HG02678 (cell line): ENCODE data around the gene APLNR.

Source experiments
- ATAC-seq: cut with Tn5 transposase; IDR thresholded peaks from one replicate; pipeline ENCODE4 v1.9.1; 2021; ENCODE audit warnings: mild to moderate bottlenecking, moderate library complexity; ENCODE audit not compliant: unreplicated experiment

The APLNR gene

DNA sequence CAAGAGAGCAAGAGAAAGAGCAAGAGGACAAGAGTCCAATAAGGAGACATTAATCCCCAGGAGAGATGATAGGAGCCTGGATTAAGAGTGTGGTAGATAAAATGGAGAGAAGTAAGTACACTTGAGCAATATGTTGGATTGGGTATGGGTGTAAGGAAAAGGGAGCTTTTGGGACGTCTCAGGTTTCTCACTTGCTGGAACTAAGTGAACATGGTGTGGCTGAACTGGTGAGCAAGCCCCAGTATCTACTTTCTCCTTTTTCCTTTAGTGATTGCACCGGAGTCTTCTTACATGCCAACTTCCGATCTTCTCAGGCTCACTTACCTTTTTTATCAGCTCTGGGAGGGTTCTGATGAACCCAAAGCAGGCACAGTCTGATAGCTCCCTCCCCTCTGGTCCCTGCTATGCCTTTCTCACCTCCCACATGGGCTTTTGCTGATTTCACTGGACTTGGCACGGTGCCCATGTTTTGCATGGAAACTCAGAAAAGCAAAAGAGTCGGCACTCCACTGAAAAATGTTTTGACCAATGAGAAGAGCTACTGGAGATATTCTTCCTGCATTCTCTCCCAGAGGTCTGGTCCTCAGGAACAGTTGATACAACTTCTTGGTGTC is 14.5 kb upstream of the APLNR start:
- no peak for ATAC-seq

DNA sequence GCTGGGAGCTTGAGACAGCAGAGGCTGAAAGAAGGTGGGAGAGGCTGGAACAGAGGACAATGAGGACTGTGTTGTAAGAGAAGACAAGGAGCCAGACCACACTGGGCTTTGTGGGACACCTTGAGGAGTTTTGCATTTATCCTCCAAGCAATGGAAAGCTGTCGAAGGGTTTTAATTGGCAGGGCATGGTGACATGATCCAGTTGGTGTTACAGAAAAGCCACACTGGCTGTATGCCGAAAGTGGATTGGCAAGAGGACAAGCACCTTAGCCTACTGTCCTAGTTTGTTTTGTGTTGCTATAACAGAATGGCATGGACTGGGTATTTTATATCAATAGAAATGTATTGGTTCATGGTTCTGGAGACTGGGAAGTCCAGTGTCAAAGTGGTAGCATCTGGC is 14.0 kb upstream of the APLNR start:
- no peak for ATAC-seq

DNA sequence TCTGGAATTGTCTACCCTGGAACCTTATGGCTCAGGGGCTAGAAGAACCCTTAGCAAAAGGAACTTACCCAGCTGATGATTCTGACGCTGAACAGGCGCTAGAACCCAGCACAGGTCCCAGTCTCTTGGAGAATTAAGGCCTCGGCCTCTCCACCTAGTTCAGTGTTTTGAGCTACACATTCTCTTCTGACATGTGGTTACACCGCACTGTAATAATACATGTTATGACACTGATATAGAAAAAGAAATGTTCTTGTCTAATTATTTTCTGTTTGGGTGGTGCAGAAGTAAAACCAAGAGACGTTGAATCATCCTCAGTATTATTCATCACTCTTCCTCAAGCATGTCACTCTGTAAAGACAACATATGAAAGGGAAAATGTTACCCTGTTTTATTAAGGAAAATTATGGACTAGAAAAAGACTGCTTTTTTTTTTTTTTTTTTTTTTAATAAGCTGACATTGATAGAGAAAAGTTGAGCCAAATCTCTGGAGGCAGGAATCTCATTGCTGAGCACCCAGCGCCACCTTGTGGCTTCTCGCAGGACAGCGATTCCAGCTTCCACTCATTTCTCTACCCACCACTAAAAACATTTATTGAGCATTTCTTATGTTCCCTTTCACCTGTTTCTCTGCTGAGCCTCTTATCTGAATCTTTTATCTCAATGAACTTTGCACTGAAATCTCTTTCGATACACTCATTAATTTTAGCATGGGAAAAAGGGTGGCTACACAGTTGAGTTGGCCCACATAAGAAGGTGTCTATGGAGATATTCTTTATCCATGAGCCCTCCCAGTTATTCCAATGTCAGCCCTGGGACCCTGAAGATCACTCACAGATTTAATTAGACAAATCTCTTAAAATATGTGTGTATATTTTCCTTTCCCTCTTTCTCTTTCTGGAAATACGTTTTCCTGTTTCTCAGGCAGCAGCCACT is 12.6 kb upstream of the APLNR start:
- peak; percentile 48 for ATAC-seq

- peak; percentile 54 for ATAC-seq
Observed at GRCh38 chr11:57248780-57249383, 11.8 kb upstream of the APLNR start.

DNA sequence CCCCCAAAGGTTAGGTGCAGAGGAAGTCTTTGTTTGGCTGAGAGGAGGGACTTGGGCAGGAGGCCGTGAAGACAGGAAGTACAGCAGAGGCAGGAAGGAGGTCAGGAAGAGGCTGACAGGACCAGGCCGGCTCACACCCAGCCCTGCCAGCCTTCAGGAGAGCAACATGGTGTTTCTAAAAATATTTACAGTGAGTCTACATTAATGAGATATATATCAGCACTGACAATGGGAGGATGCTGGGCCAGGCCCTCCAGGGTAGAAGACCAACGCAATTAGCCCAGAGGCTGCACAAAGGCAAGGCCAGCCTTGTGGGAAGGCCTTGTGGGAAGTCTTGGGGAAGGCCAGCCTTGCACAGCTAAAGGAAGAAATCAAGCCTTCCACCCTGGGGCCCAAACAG is 7.9 kb upstream of the APLNR start:
- no peak for ATAC-seq

DNA sequence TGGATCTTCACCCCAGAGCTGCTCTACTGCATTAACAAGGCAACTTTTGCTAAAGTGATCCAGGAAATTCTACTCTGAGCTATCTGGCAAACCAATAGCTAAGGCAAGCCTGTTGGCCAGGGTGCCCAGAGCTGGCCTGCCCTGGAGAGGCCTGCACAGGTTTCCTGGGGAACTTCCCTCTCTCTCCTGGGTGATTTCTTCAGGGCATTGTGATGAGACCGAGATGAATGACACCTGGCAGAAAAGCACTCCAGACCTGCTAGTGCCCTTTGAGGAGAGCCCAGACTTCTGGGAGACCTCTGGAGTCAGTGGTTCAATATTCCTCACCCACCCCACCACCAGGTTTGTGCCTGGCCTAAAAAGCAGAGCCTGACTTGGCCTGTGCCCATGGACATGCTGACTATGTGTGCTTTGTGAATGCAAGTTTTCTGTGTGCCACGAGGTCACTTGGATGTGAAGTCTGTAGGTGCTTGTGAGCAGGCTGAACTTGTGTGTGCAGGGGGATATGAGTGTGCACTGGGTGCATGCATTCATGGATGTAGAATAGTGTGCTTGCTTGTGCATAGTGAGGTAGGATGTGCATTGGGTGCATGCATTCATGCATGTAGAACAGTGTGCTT is 4.4 kb upstream of the APLNR start:
- ATAC-seq, result no peak

GRCh38 chr11:57240757-57241156 is 3.7 kb upstream of the APLNR start:
- no peak for ATAC-seq

GRCh38 chr11:57240007-57240406 is 3.0 kb upstream of the APLNR start:
- ATAC-seq, result no peak

GRCh38 chr11:57239348-57239747 is 2.3 kb upstream of the APLNR start:
- ATAC-seq, result no peak

DNA sequence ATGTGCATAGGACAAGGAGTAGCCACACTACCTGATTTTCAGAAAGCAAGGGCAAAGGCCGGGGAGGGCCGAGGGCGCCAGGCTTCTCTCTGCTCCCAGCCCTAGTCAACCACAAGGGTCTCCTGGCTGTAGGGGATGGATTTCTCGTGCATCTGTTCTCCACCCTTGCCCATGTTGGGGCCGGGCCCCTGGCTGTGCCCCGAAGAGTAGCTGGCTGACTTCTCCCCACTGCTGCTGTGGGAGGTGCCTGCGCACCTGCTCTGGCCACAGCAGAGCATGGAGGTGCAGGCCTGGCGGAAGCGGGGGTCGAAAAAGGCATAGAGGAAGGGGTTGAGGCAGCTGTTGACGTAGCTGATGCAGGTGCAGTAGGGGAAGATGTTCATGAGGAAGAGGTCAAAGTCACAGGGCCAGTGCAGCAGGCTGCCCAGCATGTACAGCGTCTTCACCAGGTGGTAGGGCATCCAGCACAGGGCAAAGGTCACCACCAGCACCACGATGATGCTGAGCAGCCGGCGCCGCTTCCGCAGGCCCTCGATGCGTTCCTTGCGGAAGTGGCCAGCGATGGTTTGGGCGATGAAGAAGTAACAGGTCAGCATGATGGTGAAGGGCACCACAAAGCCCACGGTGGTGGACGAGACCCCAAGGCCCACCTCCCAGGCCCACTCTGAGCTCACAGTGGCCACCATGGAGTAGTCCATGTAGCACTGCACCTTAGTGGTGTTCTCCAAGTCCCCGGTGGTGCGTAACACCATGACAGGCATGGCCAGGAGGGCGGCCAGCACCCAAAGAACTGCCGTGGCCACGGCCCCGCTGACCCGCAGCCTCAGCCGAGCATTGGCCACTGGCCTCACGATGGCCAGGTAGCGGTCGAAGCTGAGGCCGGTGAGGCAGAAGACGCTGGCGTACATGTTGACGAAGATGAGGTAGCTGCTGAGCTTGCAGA is 1.0 kb downstream of the APLNR start:
- ATAC-seq, result no peak

- ATAC-seq, result no peak
Observed at GRCh38 chr11:57233702-57234101, 3.3 kb downstream of the APLNR start.

- ATAC-seq, result no peak
Observed at GRCh38 chr11:57231539-57232253, 5.4 kb downstream of the APLNR start.

DNA sequence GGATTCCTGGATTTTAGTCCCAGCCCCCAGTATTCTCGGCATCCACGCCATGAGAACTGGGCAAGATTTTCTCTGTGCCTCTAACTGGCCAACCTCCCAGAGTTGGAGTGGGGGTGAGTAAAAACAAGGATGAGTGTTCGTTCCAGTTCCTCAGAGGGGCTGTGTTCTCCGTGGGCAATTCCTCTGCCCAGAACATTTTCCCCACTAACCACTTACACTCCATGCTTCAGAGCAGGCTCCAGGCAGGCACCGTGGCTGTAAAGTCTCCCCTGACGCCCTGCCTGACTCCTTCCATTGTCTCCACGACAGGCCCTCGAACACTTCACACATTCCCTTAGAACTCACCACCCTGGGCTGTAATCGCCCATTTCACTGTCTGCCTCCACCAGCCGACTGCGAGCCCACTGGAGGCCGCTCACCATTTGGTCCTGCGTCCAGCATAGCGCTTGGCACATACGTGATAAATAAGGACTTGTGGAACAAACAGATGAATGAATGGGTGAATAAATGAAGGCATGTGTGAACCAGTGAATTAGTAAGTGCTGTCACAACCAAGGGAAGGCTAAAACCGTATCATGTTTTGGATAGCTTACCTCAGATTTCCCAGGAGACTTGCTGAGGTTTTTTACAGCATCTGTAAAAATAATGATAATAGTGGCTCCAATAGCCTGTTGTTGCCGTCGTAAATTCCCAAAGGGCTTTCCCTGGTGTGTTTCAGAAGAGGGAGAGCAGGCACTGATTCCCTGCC is 6.1 kb downstream of the APLNR start:
- no peak for ATAC-seq

- no peak for ATAC-seq
Observed at GRCh38 chr11:57230316-57230715, 6.7 kb downstream of the APLNR start.

- ATAC-seq, result no peak
Observed at GRCh38 chr11:57228600-57228999, 8.4 kb downstream of the APLNR start.

GRCh38 chr11:57224537-57224936 is 12.5 kb downstream of the APLNR start:
- no peak for ATAC-seq

DNA sequence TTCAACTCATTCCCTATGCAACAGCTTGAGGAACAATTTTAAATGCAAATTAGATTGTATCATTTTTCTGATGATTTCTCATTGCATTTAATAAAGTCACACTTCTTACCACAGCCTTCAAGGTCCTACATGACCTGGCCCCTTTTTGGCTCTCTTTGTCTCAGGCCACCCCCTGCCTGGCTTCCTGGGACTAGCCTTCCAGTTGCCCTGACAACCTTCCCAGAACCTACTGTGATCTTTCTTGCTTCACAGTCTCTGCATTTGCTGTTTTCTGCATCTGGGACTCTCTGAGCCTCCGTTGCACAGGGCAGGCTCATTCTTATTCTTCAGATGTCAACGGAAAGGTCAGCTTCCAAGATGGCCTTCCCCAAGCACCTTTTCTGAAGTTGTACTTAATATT is 12.9 kb downstream of the APLNR start:
- ATAC-seq, result no peak

DNA sequence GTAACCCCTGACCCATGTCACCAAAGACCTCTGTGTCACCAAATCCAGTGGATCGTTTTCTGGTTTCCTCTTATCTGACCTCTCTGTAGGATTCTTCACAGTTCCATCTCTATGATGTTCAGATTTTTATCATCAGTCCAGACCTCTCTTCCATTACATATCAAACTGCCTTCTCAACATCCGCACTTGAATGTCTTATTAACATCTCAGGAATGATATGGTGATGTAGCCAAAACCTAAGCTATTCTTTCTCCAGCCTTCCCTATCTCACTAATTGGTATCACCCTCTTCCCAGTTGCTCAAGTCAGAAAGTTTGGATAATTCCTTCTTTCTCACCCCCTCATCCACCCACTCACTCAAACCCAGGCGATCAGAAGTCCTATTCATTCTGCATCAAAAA is 13.4 kb downstream of the APLNR start:
- no peak for ATAC-seq

DNA sequence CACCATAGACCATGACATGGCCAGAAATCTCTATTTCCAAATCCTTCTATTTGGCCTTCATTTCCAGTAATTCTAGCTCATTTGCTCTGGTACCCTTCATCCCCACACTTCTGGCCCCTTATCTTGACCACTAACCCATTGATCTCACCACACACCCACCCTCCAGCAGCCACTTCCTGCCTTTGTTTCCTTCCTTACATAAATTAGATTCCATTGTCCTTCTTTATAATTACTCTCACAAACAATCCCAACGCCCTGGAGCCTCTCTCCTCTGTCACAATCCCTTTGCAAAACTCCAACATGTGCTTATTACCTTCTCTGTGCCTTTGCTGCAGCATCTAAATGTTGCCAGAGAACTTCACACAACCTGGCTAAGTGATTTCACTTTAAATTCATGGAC is 14.8 kb downstream of the APLNR start:
- no peak for ATAC-seq
